ENCODE measurements around the gene LAMP1. TPM values are rescaled to one million over a fixed set of nuclear protein-coding genes. Genes with fewer than 3 reads are reported as not detected.

The LAMP1 gene
- total RNA-seq (2022; extraction: Qiagen RNA extraction; ENCODE audit: low read depth): 74.4 to 90.3 TPM (median 88.9 TPM) in 5 replicates

GRCh38 chr13:113296823-113297369 lies at the start of gene LAMP1:
LAMP1 (plus strand) TSS chr13:113297239; CDS start chr13:113297435, 196 bp downstream.

Other genes starting within 250 kb of the LAMP1 start
- gene F7, start 191.4 kb upstream of the LAMP1 start, total RNA-seq (2022; extraction: Qiagen RNA extraction; ENCODE audit: low read depth): 0.06 to 0.14 TPM (median 0.10 TPM) in 4 of 5 replicates, not detected in the other
- gene F10, start 174.4 kb upstream of the LAMP1 start, total RNA-seq (2022; extraction: Qiagen RNA extraction; ENCODE audit: low read depth): 0.05 TPM in 1 of 5 replicates, not detected in the others
- not detected in 5 replicates for gene PROZ, start 138.6 kb upstream of the LAMP1 start, total RNA-seq (2022; extraction: Qiagen RNA extraction; ENCODE audit: low read depth)
- 42.1 to 45.3 TPM (median 42.5 TPM) in 5 replicates for gene PCID2, start 88.6 kb upstream of the LAMP1 start, total RNA-seq (2022; extraction: Qiagen RNA extraction; ENCODE audit: low read depth)
- 50.7 to 69.5 TPM (median 54.8 TPM) in 5 replicates for gene CUL4A, start 87.6 kb upstream of the LAMP1 start, total RNA-seq (2022; extraction: Qiagen RNA extraction; ENCODE audit: low read depth)
- gene GRTP1, start 66.9 kb downstream of the LAMP1 start, total RNA-seq (2022; extraction: Qiagen RNA extraction; ENCODE audit: low read depth): 1.2 to 1.7 TPM (median 1.4 TPM) in 5 replicates
- gene ADPRHL1, start 156.2 kb downstream of the LAMP1 start, total RNA-seq (2022; extraction: Qiagen RNA extraction; ENCODE audit: low read depth): 11.1 to 13.5 TPM (median 11.7 TPM) in 5 replicates
- gene DCUN1D2, start 193.5 kb downstream of the LAMP1 start, total RNA-seq (2022; extraction: Qiagen RNA extraction; ENCODE audit: low read depth): 8.7 to 12.1 TPM (median 9.3 TPM) in 5 replicates